Left ventricle myocardium inferior (tissue), 1 donor: ENCODE measurements around the gene HMOX2. TPM values are rescaled to one million over a fixed set of nuclear protein-coding genes. Genes with fewer than 3 reads are reported as not detected.

Source experiments
- DNase-seq: peaks from one replicate; pipeline ENCODE4 v3.0.0-alpha.2; 2020
- H3K27ac ChIP-seq: fragments of 200-600 bp; replicated peaks from 2 replicates; pipeline ENCODE4 v1.8.0; 2021
- H3K27me3 ChIP-seq: fragments of 200-600 bp; 2 replicates; pipeline ENCODE4 v1.8.0; 2021; ENCODE audit warnings: low read depth
- H3K36me3 ChIP-seq: fragments of 200-600 bp; 2 replicates; pipeline ENCODE4 v1.8.0; 2021
- H3K4me1 ChIP-seq: fragments of 200-600 bp; 2 replicates; pipeline ENCODE4 v1.8.0; 2021
- H3K4me3 ChIP-seq: fragments of 200-600 bp; 2 replicates; pipeline ENCODE4 v1.8.0; 2021; ENCODE audit warnings: mild to moderate bottlenecking, moderate library complexity
- H3K9me3 ChIP-seq: fragments of 200-600 bp; replicated peaks from 2 replicates; pipeline ENCODE4 v1.8.0; 2021
- CTCF ChIP-seq: fragments of 200-600 bp; IDR thresholded peaks from 2 replicates; pipeline ENCODE4 v1.8.0; 2021; ENCODE audit warnings: antibody characterized with exemption, mild to moderate bottlenecking, borderline replicate concordance
- intact Hi-C: fragments of 100-400 bp; cut with micrococcal nuclease; formaldehyde crosslinking; loops from one replicate; pipeline ENCODE4 v1.11.0; 2022
- total RNA-seq: library from RNA; stranded (reverse); fragmentation: NEBNext Ultra II Directional; extraction: Animal tissue kit (Norgen Biotek cat#: 25700); gene quantifications from one replicate; pipeline ENCODE4 v1.2.1, GENCODE V29; 2021
- donor health status: DM: no; HTN: yes; CAD: no; lungs with severe emphysema.

Gene HMOX2
- total RNA-seq, 1 donor from 2014 or later = 115 TPM

- peak; percentile 42 for DNase-seq
- no peak for TF ChIP-seq CTCF
- intact Hi-C loops = no loop called here
- Histone ChIP-seq H3K4me3 (no peak overlapping the region), H3K9me3 (no peaks in the 10 kb centered on the region), H3K27me3 (no peaks in the 10 kb centered on the region), H3K27ac (peak overlapping the region; percentile 81), H3K36me3 (peaks cover 48% of the 10 kb centered on the region), H3K4me1 (peaks cover 76% of the 10 kb centered on the region)
These were observed 37.1 kb downstream of the HMOX2 start for GRCh38 chr16:4513086-4513860.

- H3K27ac ChIP-seq = peak overlapping the region; percentile 81
- TF ChIP-seq CTCF = no peak
- no peak overlapping the region for H3K4me3 ChIP-seq
- H3K27me3 ChIP-seq = no peaks in the 10 kb centered on the region
- intact Hi-C loops = no loop called here
- no peaks in the 10 kb centered on the region for H3K9me3 ChIP-seq
- H3K4me1 ChIP-seq = peaks cover 77% of the 10 kb centered on the region
- peaks cover 42% of the 10 kb centered on the region for H3K36me3 ChIP-seq
- DNase-seq = no peak
These were observed 37.7 kb downstream of the HMOX2 start for GRCh38 chr16:4513881-4514280.

GRCh38 chr16:4514606-4515005 lies 38.4 kb downstream of the HMOX2 start:
- H3K27ac ChIP-seq = peak overlapping the region; percentile 81
- H3K27me3 ChIP-seq = no peaks in the 10 kb centered on the region
- peaks cover 79% of the 10 kb centered on the region for H3K4me1 ChIP-seq
- intact Hi-C loops = no loop called here
- H3K9me3 ChIP-seq = no peaks in the 10 kb centered on the region
- no peak for DNase-seq
- TF ChIP-seq CTCF = no peak
- peaks cover 34% of the 10 kb centered on the region for H3K36me3 ChIP-seq
- H3K4me3 ChIP-seq = no peak overlapping the region

GRCh38 chr16:4515611-4516233 lies 39.5 kb downstream of the HMOX2 start:
- DNase-seq = no peak
- no peak overlapping the region for H3K4me3 ChIP-seq
- intact Hi-C loops = no loop called here
- H3K4me1 ChIP-seq = peaks cover 77% of the 10 kb centered on the region
- H3K9me3 ChIP-seq = no peaks in the 10 kb centered on the region
- H3K27ac ChIP-seq = peak overlapping the region; percentile 81
- H3K27me3 ChIP-seq = no peaks in the 10 kb centered on the region
- peaks cover 23% of the 10 kb centered on the region for H3K36me3 ChIP-seq
- no peak for TF ChIP-seq CTCF

- no peaks in the 10 kb centered on the region for H3K27me3 ChIP-seq
- H3K9me3 ChIP-seq = no peaks in the 10 kb centered on the region
- no peak overlapping the region for H3K4me3 ChIP-seq
- no peak for DNase-seq
- no peak overlapping the region for H3K27ac ChIP-seq
- intact Hi-C loops = no loop called here
- peaks cover 4% of the 10 kb centered on the region for H3K36me3 ChIP-seq
- TF ChIP-seq CTCF = peak; percentile 64
- peaks cover 71% of the 10 kb centered on the region for H3K4me1 ChIP-seq
These were observed 41.8 kb downstream of the HMOX2 start for GRCh38 chr16:4517812-4518680.
